Measurements from ENCODE around the gene TMEM250.

The TMEM250 gene

DNA sequence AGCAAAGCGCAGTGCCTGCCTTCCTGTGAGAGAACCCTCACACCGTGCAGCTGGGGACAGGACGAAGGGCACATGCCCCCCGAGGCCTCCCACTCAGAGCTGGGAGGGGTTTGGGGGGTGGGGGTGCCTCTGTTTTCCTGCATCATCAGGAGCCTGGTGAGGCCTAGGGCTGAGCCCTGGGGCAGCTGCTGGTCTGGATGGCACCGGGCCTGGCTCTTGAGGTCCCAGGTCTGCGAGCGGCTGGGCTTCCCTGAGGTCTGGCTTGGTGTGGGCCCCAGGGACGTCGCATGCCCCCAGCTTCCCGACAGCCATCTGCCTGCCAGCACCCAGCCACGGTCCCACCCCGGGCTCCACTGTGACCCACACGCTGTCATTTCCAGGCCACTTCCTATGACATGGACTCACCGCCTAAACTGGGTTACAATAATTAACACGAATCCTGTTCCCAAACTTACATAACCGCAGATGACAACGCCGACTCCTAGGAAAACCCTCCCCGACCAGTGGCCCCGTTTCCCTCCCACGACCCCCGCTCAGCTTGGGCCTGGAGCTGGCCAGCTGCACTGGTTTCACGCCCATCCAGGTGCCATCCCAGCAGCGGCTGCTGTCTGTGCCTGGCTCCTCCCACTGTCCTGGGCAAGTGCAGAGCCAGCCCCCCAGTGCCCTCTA, 32.3 kb downstream of the TMEM250 start:
- CTCF ChIA-PET, result interaction anchor here (1.1 to 1.6 kb wide), 3 partner anchors 21 to 36 kb away, joined by 3 to 7 read pairs (median 3); no protein-coding TSS in a partner anchor
- no peak for DNase-seq (ENCODE audit: extremely low spot score)
- POLR2A ChIA-PET, result no interaction called here
- TF ChIP-seq, protein P1, sequence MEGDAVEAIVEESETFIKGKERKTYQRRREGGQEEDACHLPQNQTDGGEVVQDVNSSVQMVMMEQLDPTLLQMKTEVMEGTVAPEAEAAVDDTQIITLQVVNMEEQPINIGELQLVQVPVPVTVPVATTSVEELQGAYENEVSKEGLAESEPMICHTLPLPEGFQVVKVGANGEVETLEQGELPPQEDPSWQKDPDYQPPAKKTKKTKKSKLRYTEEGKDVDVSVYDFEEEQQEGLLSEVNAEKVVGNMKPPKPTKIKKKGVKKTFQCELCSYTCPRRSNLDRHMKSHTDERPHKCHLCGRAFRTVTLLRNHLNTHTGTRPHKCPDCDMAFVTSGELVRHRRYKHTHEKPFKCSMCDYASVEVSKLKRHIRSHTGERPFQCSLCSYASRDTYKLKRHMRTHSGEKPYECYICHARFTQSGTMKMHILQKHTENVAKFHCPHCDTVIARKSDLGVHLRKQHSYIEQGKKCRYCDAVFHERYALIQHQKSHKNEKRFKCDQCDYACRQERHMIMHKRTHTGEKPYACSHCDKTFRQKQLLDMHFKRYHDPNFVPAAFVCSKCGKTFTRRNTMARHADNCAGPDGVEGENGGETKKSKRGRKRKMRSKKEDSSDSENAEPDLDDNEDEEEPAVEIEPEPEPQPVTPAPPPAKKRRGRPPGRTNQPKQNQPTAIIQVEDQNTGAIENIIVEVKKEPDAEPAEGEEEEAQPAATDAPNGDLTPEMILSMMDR (IDR thresholded peaks at IDR 0.05; ENCODE audit: control extremely low read depth, extremely low read depth, low read depth, missing control alignments), result no peak

DNA sequence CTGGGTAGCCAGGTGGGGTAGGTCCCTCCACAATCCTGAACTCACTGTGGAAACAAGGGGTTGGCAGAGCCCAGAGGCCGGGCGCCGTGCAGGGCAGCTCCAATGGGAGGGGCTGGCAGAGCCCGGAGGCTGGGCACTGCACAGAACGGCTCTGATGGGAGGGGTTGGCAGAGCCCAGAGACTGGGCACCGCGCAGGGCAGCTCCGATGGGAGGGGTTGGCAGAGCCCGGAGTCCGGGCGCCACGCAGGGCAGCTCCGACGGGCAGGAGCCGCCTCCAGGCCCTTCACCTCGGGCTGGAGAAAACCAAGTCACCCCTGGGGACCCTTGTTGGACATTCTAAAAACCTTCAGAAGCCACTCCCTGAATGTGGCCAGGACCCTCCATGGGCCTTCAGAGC, 32.9 kb downstream of the TMEM250 start:
- no peak for DNase-seq (ENCODE audit: extremely low spot score)
- TF ChIP-seq, protein P1 (IDR thresholded peaks at IDR 0.05; ENCODE audit: control extremely low read depth, extremely low read depth, low read depth, missing control alignments), result no peak
- CTCF ChIA-PET, result interaction anchor here (1.1 to 1.2 kb wide), 2 partner anchors 22 to 23 kb away, joined by 3 read pairs; no protein-coding TSS in a partner anchor
- POLR2A ChIA-PET, result no interaction called here

DNA sequence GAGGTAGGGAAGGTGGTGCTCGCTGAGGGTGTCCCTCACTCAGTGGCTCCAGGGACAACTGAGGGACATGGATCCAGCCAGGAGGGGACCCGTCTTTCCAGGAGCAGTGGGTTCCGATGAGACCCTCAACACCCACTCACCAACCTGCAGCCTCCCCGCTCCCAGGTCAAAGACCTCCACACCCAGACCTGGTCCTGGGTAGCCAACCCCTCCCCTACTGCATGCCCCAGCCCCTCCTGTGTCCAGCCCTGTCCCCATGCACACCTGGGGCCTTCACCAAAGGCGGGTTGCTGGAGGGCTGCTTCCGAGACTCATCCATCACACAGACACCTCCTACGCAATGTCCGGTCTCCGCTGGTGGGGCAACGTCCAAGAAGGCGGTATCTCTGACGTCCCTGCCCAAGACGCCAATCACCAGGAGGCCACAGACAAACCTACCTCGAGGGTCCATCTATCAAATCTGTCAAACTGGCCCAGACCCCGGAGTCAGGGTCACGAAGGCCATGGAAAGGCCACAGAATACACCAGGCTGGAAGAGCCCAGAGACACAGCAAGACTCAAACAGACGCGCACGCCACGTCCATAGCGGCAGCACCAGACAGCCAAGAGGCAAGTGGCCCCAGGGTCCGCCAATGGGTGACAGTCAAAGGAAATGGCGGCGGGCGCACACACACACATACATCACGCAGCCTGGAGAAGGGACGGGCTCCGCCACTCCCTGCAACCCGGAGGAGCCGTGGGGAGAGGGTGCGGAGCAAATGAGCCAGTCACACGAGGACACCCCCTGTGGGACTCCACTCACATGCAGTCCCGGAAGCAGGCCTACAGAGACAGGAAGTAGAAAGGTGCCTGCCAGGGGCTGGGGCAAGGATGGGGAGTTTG, 34.4 kb downstream of the TMEM250 start:
- DNase-seq (ENCODE audit: extremely low spot score), result no peak
- TF ChIP-seq, protein P1 (IDR thresholded peaks at IDR 0.05; ENCODE audit: control extremely low read depth, extremely low read depth, low read depth, missing control alignments), result no peak
- CTCF ChIA-PET, result no interaction called here
- POLR2A ChIA-PET, result no interaction called here

DNA sequence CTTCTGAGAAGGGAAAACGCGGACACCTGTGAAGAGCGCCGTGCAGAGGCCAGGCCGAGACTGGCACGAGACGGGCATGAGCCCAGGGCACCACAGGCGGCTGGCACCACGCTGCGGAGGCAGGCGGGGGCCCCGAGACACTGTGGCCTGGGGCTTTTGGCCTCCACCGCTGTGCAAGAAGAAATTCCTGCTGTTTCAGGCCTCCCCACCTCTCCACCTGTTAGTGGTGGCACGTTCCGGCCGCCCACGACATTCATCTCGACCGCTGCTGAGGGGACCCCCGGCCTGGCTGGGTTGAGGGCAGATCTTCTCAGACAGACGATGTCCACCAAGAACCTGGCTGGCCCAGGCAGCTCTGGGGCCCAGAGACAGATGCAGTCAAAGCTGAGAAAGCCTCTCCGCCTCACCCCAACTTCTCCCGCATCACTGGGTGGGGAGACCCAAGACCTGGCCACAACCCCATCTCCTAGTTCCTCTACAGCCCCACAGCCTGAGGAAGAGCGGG, 35.1 kb downstream of the TMEM250 start:
- no peak for DNase-seq (ENCODE audit: extremely low spot score)
- ChIA-PET POLR2A (no interaction called here), CTCF (no interaction called here)
- TF ChIP-seq, protein P1 (IDR thresholded peaks at IDR 0.05; ENCODE audit: control extremely low read depth, extremely low read depth, low read depth, missing control alignments), result no peak

DNA sequence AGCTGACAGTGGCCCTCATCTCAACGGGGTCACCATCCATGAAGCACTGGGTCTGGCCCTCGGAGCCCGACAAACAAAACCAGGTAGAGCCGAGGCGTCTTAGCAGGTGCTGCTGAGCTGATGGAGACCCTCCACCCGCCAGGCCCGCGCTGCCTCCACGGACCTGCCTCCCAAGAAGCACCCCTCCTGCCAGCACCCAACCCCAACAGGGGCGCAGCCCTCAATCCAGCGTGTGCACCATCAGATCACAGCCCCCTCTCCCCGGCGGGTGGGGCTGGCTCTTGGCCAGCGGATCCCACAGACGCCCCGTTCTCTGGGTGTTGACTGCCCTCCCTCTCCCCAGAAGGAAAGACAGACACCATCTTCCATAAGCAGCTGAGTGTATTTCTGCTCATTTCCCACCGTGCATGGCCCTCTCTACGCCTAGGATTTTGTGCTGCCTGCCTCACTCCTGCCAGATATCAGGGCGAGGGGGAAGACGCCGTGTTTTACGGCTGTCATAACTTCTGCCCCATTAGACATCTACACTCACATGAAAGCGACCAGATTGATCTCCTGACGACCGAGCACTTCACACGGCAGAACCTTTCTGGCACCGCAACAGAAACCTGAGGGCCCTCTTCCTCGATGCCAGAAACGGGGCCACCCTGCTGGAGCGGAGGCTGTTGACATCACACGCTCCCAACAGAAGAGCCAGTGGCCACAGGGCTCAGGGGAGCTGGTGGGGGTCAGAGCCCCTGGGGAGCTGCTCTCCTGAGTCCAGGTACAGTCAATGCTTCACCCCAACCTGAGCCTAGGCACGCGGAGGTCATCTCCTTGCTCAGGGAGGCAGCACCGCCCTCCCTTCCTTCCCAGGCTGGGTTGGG, 35.9 kb downstream of the TMEM250 start:
- POLR2A ChIA-PET, result no interaction called here
- no peak for DNase-seq (ENCODE audit: extremely low spot score)
- CTCF ChIA-PET, result interaction anchor here (1.0 kb wide), 1 partner anchor 41 kb away, joined by 3 read pairs; no protein-coding TSS in a partner anchor
- TF ChIP-seq, protein P1 (IDR thresholded peaks at IDR 0.05; ENCODE audit: control extremely low read depth, extremely low read depth, low read depth, missing control alignments), result no peak
